CD4-positive, CD25-positive, alpha-beta regulatory T cell (primary cell): ENCODE data around the gene KCNQ5. TPM values are rescaled to one million over a fixed set of nuclear protein-coding genes. Genes with fewer than 3 reads are reported as not detected.

Source experiments
- ATAC-seq, 2 donors: fragments of 150-1000 bp; cut with Tn5 transposase; one replicate each; pipeline ENCODE4 v1.10.0; 2021; ENCODE audit warnings: low read depth in 2 of 2, moderate number of reproducible peaks in 2 of 2, moderate library complexity in 1 of 2
- DNase-seq, 3 donors: peaks; one replicate each; pipeline versions ENCODE4 v3.0.0 to v3.0.0-alpha.2; 2012 to 2022; ENCODE audit warnings: mixed read lengths in 1 of 3
- H3K27ac ChIP-seq: one replicate; pipeline ENCODE4 v1.7.0; 2013; ENCODE audit warnings: mild to moderate bottlenecking, low read length; ENCODE audit not compliant: insufficient read depth, poor library complexity, severe bottlenecking
- H3K27me3 ChIP-seq: one replicate; pipeline ENCODE4 v1.7.0; 2013; ENCODE audit warnings: low read length; ENCODE audit not compliant: control insufficient read depth, insufficient read depth
- H3K36me3 ChIP-seq: one replicate; pipeline ENCODE4 v1.7.0; 2013; ENCODE audit warnings: mild to moderate bottlenecking, low read length, moderate library complexity; ENCODE audit not compliant: control insufficient read depth, insufficient read depth
- H3K4me1 ChIP-seq: 2 replicates; pipeline ENCODE4 v1.7.0; 2013; ENCODE audit warnings: mild to moderate bottlenecking, low read length; ENCODE audit not compliant: insufficient read depth, control insufficient read depth, poor library complexity, severe bottlenecking
- H3K4me3 ChIP-seq: one replicate; pipeline ENCODE4 v1.7.0; 2013; ENCODE audit warnings: low read depth, mild to moderate bottlenecking, low read length, moderate library complexity
- H3K9me3 ChIP-seq, 2 experiments: 1 replicate in 1 of 2; 2 replicates in 1 of 2; pipeline ENCODE4 v1.7.0; 2013; ENCODE audit warnings: low read length in 2 of 2, mild to moderate bottlenecking in 1 of 2, moderate library complexity in 1 of 2; ENCODE audit not compliant: control insufficient read depth in 2 of 2
- H3K27ac Mint-ChIP-seq, 3 donors: one replicate each; pipeline ENCODE4 v1.8.0; 2020 to 2022; ENCODE audit warnings: mild to moderate bottlenecking in 3 of 3, mixed read lengths in 3 of 3, moderate library complexity in 2 of 3
- H3K27me3 Mint-ChIP-seq: one replicate; pipeline ENCODE4 v1.8.0; 2022; ENCODE audit warnings: mild to moderate bottlenecking, mixed read lengths
- H3K36me3 Mint-ChIP-seq: one replicate; pipeline ENCODE4 v1.8.0; 2020; ENCODE audit warnings: mixed read lengths
- H3K4me1 Mint-ChIP-seq, 4 donors: one replicate each; pipeline ENCODE4 v1.8.0; 2020 to 2022; ENCODE audit warnings: mixed read lengths in 4 of 4, mild to moderate bottlenecking in 1 of 4
- H3K4me3 Mint-ChIP-seq, 4 donors: one replicate each; pipeline ENCODE4 v1.8.0; 2020 to 2022; ENCODE audit warnings: mild to moderate bottlenecking in 4 of 4, mixed read lengths in 4 of 4, moderate library complexity in 3 of 4
- H3K9me3 Mint-ChIP-seq, 7 donors: one replicate each; pipeline ENCODE4 v1.8.0; 2020 to 2022; ENCODE audit warnings: mixed read lengths in 7 of 7, mild to moderate bottlenecking in 3 of 7, moderate library complexity in 2 of 7
- polyA plus RNA-seq, 4 donors: library from polyadenylated mRNA; unstranded; fragments of 300-500 nt; fragmentation: Illumina TruSeq; gene quantifications; one replicate each; pipeline ENCODE4 v1.2.3, GENCODE V29; 2021
- total RNA-seq: library from RNA; stranded (reverse); gene quantifications from one replicate; pipeline ENCODE4 v1.2.3, GENCODE V29; 2022

KCNQ5 gene
- total and polyA plus RNA-seq, 5 donors from 2014 or later, result 0.45 to 2.5 (median 1.8) TPM

DNA sequence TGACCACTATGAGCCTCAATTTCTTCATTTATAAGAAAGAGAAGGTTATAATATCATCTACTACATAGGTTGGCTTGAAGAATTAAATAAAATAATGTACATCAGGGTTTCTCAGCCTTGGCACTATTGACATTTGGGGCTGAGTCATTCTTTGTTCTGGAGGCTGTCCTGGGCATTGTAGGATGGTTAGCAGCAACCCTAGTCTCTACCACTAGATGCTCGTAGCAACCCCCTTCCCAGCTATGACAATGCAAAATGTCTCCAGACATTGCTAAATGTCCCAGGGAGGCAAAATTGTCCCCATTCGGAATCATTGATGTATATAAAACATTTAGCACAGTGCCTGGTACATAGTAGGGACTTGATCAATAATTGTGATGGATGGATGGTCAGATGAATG lies 451.4 kb downstream of the KCNQ5 start:
- no peaks in the 10 kb centered on the region for H3K4me1 Mint-ChIP-seq
- H3K36me3 ChIP-seq, result no peaks in the 10 kb centered on the region
- H3K36me3 Mint-ChIP-seq, result no peaks in the 10 kb centered on the region
- DNase-seq, result no peak
- H3K4me1 ChIP-seq, result no peaks in the 10 kb centered on the region
- H3K27ac Mint-ChIP-seq, result no peak overlapping the region
- H3K4me3 ChIP-seq, result no peak overlapping the region
- H3K9me3 Mint-ChIP-seq, result no peaks in the 10 kb centered on the region
- no peak for ATAC-seq
- H3K27me3 ChIP-seq, result no peaks in the 10 kb centered on the region
- no peak overlapping the region for H3K4me3 Mint-ChIP-seq
- no peaks in the 10 kb centered on the region for H3K27me3 Mint-ChIP-seq
- H3K9me3 ChIP-seq, result no peaks in the 10 kb centered on the region
- no peak overlapping the region for H3K27ac ChIP-seq

DNA sequence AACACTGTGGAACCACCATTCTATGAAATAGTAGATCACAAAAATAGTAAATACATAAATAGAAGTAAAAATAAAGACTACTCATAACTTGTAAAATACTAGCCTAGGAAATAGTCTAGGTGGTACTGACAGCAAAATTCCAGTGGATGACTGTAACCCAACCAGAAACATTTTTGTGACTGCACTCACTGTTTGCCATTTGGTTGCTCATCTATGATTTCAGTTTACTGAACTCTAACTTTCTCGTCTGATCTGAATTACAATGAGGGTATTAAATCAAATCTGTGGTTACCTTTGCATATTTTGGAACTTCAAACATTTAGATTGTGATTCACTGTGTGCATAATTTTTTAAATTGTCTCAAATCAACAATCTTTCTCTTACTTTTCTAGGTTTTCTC lies 452.3 kb downstream of the KCNQ5 start:
- DNase-seq (no peak), ATAC-seq (no peak)
- Mint-ChIP-seq H3K4me3 (no peak overlapping the region), H3K9me3 (no peaks in the 10 kb centered on the region), H3K36me3 (no peaks in the 10 kb centered on the region), H3K4me1 (no peaks in the 10 kb centered on the region), H3K27me3 (no peaks in the 10 kb centered on the region), H3K27ac (no peak overlapping the region)
- Histone ChIP-seq H3K27ac (no peak overlapping the region), H3K4me1 (no peaks in the 10 kb centered on the region), H3K4me3 (no peak overlapping the region), H3K9me3 (no peaks in the 10 kb centered on the region), H3K27me3 (no peaks in the 10 kb centered on the region), H3K36me3 (no peaks in the 10 kb centered on the region)

DNA sequence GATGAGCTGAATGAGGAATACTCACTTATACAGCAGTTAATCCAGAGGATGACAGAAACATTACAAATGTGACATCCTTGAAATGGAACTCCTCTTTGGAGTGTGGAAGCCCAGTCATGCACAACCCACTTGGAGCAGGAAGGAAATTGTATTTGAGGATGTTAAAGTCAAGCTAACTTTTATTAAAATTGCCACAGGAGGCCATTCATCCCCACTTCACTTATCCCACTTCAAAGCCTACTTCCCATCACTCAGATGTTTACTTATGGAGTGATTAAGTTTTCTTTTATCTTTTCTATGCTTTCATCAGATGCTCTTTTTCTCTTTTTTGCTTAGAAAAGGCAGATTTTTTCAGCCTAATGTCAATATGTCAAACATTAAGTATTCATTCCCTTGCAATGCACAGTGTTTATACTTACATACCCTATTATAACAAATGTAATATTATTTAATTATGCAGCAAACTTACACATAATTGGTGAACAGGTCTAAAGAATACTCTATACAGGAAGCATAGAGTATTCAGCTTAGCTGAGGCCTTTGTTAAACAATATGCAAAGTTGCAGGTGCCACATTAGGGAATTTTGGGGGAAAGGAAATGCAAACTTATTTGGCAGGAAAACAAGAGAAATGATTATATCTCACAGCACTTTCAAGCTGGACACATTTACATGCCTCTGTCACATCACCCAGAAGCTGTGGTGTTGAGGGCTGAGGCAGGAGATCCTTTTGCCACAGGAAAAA lies 454.5 kb downstream of the KCNQ5 start:
- no peaks in the 10 kb centered on the region for H3K36me3 ChIP-seq
- Mint-ChIP-seq H3K9me3 (no peaks in the 10 kb centered on the region), H3K27me3 (no peaks in the 10 kb centered on the region), H3K4me3 (no peak overlapping the region), H3K4me1 (no peaks in the 10 kb centered on the region), H3K36me3 (no peaks in the 10 kb centered on the region), H3K27ac (no peak overlapping the region)
- no peaks in the 10 kb centered on the region for H3K9me3 ChIP-seq
- no peak overlapping the region for H3K27ac ChIP-seq
- no peaks in the 10 kb centered on the region for H3K4me1 ChIP-seq
- no peak for ATAC-seq
- H3K4me3 ChIP-seq, result no peak overlapping the region
- H3K27me3 ChIP-seq, result no peaks in the 10 kb centered on the region
- no peak for DNase-seq

DNA sequence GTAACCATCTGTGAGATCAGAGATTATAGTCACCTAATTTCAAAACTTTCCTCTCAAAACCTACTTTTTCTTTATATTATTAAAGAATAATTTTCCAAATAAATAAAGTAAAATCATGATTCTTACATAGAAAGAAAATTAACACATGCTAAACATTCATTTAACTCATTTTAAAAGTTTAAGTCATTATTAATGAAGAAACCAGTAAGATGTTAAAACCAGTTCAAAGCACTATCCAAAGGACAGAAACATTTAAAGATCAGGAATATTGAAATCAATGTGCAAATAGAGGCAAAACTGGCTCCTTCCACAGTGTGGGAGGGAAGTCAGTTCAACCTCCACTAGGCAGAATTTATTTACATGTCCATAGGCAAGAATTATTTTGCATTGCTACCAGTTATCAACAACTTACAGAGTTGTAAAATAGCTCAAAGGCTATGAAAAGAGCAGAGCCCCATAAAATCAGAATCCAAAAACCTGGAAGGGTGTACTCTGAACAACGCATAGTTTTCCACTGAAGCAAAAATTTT lies 456.5 kb downstream of the KCNQ5 start:
- Mint-ChIP-seq H3K4me3 (no peak overlapping the region), H3K36me3 (no peaks in the 10 kb centered on the region), H3K9me3 (no peaks in the 10 kb centered on the region), H3K4me1 (no peaks in the 10 kb centered on the region), H3K27ac (no peak overlapping the region), H3K27me3 (no peaks in the 10 kb centered on the region)
- Histone ChIP-seq H3K9me3 (no peaks in the 10 kb centered on the region), H3K4me3 (no peak overlapping the region), H3K27ac (no peak overlapping the region), H3K36me3 (no peaks in the 10 kb centered on the region), H3K27me3 (no peaks in the 10 kb centered on the region), H3K4me1 (no peaks in the 10 kb centered on the region)
- ATAC-seq (no peak), DNase-seq (no peak)

DNA sequence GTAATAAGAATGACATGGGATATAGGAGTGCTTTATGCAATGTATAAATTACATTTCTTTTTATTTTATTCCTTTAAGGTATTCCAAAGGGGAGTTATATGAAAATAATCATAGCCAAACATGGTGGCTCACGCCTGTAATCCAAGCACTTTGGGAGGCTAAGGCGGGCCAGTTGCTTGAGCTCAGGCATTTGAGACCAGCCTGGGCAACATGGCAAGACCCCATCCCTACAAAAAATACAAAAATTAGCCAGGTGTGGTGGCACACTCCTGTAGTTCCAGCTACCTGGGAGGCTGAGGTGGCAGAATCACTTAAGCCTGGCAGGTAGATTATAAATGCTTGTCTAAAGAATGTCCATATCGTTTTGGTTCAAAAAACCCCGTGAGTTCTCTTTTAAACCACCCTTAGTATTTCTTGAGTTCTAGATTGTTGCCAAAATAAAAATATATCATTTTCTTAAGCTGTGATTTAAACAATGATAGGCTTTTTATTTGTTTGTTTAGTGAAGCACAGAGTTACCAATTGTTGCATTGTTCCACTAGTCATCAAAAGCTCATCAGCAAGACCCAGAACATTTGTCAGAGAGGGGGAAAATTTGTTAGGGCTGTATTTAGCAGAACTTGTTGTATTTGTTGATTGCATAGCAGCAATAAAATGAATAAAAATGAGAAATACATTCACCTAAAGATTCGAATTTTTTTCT lies 457.2 kb downstream of the KCNQ5 start:
- no peak overlapping the region for H3K4me3 Mint-ChIP-seq
- H3K4me3 ChIP-seq, result no peak overlapping the region
- H3K27ac ChIP-seq, result no peak overlapping the region
- no peaks in the 10 kb centered on the region for H3K36me3 ChIP-seq
- H3K4me1 ChIP-seq, result no peaks in the 10 kb centered on the region
- H3K9me3 Mint-ChIP-seq, result no peaks in the 10 kb centered on the region
- H3K9me3 ChIP-seq, result no peaks in the 10 kb centered on the region
- no peaks in the 10 kb centered on the region for H3K27me3 Mint-ChIP-seq
- H3K36me3 Mint-ChIP-seq, result no peaks in the 10 kb centered on the region
- no peak overlapping the region for H3K27ac Mint-ChIP-seq
- no peaks in the 10 kb centered on the region for H3K27me3 ChIP-seq
- DNase-seq (no peak), ATAC-seq (no peak)
- no peaks in the 10 kb centered on the region for H3K4me1 Mint-ChIP-seq

DNA sequence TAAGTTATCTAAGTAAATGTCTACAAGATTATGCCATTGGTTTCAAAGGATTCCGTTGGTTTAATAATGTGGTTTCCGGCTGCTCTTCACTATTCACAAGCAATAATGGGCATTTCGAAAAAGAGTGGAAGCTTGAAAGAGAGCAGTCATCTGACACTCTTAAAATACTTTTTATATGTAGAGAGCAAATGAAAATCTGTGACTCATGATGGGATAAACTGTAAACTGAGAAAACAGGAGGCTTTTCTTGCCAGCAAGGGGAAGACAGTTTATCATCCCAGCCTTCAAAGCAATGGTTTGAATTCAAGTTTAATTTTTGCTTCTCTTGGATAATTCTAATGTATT lies 457.7 kb downstream of the KCNQ5 start:
- Mint-ChIP-seq H3K36me3 (no peaks in the 10 kb centered on the region), H3K9me3 (no peaks in the 10 kb centered on the region), H3K27me3 (no peaks in the 10 kb centered on the region), H3K4me3 (no peak overlapping the region), H3K4me1 (no peaks in the 10 kb centered on the region), H3K27ac (no peak overlapping the region)
- Histone ChIP-seq H3K9me3 (no peaks in the 10 kb centered on the region), H3K27me3 (no peaks in the 10 kb centered on the region), H3K4me3 (no peak overlapping the region), H3K27ac (no peak overlapping the region), H3K4me1 (no peaks in the 10 kb centered on the region), H3K36me3 (no peaks in the 10 kb centered on the region)
- no peak for ATAC-seq
- DNase-seq, result no peak

DNA sequence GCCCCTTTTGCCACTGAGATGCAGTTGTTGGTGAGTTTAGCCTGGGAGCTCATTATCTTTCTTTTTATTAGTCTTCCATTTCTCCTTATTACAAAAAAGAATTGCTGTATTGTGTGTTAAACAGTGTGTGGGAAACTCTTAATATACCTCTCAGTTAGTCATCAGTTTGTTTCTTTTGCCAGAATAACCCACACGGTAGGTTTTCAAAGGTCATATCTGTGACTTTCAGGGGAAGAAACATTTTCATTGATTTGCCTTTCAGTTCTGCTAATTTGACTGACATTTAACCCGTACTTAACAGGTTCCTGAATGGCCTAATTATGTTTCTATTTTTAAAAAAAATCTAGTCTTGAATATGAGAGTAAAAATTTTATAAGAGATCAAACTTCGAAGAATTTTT lies 458.1 kb downstream of the KCNQ5 start:
- H3K9me3 Mint-ChIP-seq, result no peaks in the 10 kb centered on the region
- no peak overlapping the region for H3K27ac Mint-ChIP-seq
- ATAC-seq (no peak), DNase-seq (no peak)
- no peaks in the 10 kb centered on the region for H3K36me3 ChIP-seq
- no peak overlapping the region for H3K27ac ChIP-seq
- H3K4me1 Mint-ChIP-seq, result no peaks in the 10 kb centered on the region
- H3K27me3 Mint-ChIP-seq, result no peaks in the 10 kb centered on the region
- H3K9me3 ChIP-seq, result no peaks in the 10 kb centered on the region
- H3K27me3 ChIP-seq, result no peaks in the 10 kb centered on the region
- no peaks in the 10 kb centered on the region for H3K36me3 Mint-ChIP-seq
- no peak overlapping the region for H3K4me3 Mint-ChIP-seq
- H3K4me3 ChIP-seq, result no peak overlapping the region
- no peaks in the 10 kb centered on the region for H3K4me1 ChIP-seq

DNA sequence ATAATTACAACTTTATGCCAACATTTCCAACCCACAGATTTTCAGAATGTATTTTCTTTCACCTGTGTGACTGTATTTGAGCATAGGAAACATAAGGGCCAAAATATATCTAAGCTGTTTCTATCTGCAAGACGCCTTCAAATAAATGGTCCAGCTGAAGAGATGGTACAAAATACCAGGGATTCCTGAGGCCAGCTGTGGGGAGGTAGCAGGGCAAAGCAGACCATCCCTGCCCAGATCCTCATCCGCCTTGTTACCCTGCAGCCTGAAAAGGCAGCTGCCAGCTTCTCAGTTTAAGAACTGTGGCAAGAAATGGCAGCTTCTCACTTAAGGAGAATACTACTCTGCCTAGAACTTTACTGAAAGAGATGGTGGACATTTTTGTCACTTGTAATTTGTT lies 460.1 kb downstream of the KCNQ5 start:
- DNase-seq, result no peak
- H3K27me3 Mint-ChIP-seq, result no peaks in the 10 kb centered on the region
- no peak overlapping the region for H3K4me3 Mint-ChIP-seq
- no peak for ATAC-seq
- peaks cover 0 to under 1% (median 0%) of the 10 kb centered on the region in 7 donors for H3K9me3 Mint-ChIP-seq
- H3K4me1 Mint-ChIP-seq, result no peaks in the 10 kb centered on the region
- H3K27ac ChIP-seq, result no peak overlapping the region
- H3K36me3 ChIP-seq, result no peaks in the 10 kb centered on the region
- H3K4me3 ChIP-seq, result no peak overlapping the region
- no peaks in the 10 kb centered on the region for H3K9me3 ChIP-seq
- H3K36me3 Mint-ChIP-seq, result no peaks in the 10 kb centered on the region
- H3K27ac Mint-ChIP-seq, result no peak overlapping the region
- H3K4me1 ChIP-seq, result no peaks in the 10 kb centered on the region
- no peaks in the 10 kb centered on the region for H3K27me3 ChIP-seq
